Breast epithelium (tissue), 3 donors: Measurements from ENCODE around the gene RAI1.
A peak's percentile ranks its signal among the peaks of the same experiment; 100 is the strongest.

Source experiments
- POLR2A ChIP-seq: fragments of 450-650 bp; IDR thresholded peaks from one replicate; pipeline ENCODE4 v1.6.1; 2016; ENCODE audit warnings: antibody characterized with exemption, mild to moderate bottlenecking, moderate library complexity
- TF ChIP-seq, protein P1 (sequence below), 3 donors: fragments of 450-650 bp; IDR thresholded peaks; one replicate each; pipeline ENCODE4 v1.5.1; 2016 to 2017; ENCODE audit warnings: antibody characterized with exemption in 3 of 3, mild to moderate bottlenecking in 3 of 3, moderate library complexity in 3 of 3

DNA sequence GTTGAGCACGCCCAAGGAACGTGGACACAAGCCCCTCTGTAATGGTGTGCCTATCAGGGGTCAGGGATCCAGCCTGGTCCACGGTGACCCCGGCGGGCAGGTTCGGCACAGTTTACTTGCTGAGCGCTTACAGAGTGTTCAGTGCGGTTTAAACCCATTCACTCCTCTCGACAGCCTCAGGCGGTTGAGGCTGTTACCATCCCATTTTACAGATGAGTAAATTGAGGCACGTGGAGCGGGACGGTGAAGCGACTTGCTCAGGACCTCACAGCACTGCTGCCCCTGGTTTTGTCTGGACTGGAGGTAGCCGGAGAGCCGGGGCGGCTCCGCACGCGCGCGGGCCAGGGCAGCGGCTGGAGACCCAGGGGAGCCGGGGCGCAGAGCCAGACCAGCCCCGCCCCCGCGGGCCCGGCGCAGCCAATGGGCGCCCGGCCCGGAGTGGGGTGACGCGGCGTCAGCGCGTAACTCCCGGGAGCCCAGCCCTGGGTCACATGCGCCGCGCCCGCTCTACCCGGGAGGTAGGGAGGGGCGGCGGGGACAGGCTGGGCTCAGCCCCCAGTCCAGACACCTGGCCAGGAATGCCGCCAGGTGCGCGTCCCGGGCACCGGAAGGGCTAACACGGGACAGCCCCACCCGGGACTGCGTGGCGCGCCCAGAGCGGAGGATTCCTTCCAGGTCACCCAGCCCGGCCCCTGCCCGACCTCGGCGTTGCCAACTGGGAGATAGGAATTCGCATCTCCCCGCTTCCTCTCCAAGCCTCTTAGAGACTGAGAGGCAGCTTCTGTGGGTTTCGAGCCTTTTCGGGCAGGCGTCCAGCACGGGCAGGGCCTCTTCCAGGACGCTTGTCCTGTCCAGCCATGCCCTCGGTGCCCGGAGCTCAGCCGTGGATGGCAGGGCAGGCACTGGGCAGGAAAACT lies 158.8 kb downstream of the RAI1 start:
- peak; percentile 77 for TF ChIP-seq POLR2A
- TF ChIP-seq, protein P1, sequence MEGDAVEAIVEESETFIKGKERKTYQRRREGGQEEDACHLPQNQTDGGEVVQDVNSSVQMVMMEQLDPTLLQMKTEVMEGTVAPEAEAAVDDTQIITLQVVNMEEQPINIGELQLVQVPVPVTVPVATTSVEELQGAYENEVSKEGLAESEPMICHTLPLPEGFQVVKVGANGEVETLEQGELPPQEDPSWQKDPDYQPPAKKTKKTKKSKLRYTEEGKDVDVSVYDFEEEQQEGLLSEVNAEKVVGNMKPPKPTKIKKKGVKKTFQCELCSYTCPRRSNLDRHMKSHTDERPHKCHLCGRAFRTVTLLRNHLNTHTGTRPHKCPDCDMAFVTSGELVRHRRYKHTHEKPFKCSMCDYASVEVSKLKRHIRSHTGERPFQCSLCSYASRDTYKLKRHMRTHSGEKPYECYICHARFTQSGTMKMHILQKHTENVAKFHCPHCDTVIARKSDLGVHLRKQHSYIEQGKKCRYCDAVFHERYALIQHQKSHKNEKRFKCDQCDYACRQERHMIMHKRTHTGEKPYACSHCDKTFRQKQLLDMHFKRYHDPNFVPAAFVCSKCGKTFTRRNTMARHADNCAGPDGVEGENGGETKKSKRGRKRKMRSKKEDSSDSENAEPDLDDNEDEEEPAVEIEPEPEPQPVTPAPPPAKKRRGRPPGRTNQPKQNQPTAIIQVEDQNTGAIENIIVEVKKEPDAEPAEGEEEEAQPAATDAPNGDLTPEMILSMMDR (IDR thresholded peaks at IDR 0.05), result no peak
